ENCODE data around the gene FAM13A. TPM values are rescaled to one million over a fixed set of nuclear protein-coding genes. Genes with fewer than 3 reads are reported as not detected.

The FAM13A gene
- total and polyA plus RNA-seq, 9 of the 15 experiments (the other 6 are each of a cell fraction or from before 2014, with no cell fraction given), result 11.3 to 23.3 (median 14.7) TPM

DNA sequence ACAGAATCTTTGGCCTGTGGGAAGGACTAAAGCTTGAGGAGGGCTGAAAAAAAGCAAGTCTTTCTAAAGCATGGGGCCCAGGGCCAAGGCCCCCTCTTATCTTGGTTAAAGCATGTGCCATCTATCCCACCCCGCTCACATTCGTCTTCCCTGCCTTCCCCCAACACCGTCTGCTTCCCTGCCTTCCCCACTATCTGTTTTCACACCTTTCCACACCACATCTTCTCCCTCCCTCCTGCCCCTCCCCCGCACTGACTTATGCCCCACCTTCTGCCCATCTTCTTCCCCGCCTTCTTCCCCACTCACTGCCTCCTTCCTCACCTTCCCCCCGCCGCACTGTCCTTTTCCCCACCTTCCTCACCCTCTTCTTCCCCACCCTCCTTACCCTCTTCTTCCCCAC is 358.5 kb downstream of the FAM13A start:
- H3K36me3 ChIP-seq (ENCODE audit: control insufficient read depth, insufficient read depth, low read length), result no peaks in the 10 kb centered on the region
- H3K4me3 ChIP-seq, result no peak overlapping the region
- intact Hi-C loops (cut with micrococcal nuclease), result no loop called here
- no peaks in the 10 kb centered on the region for H3K9me1 ChIP-seq (ENCODE audit: control insufficient read depth, insufficient read depth, low read length)
- CTCF ChIA-PET (ENCODE audit: low intra/inter-chr PET ratio), result no interaction called here
- H3K9ac ChIP-seq (ENCODE audit: insufficient read depth in 1 of 2, low read depth in 2 of 2, low read length in 2 of 2), result no peak overlapping the region
- in situ Hi-C loops (cut with MboI), result no loop called here
- peak overlapping the region; percentile 50; the same call in 2 of the 3 replicates for H3K27ac ChIP-seq (ENCODE audit: extremely low read depth, low read depth, low read length)
- DNase-seq (ENCODE audit: extremely low read depth in 1 of 4, low spot score in 3 of 4) (peak; percentile 45 to 77 (median 54)), ATAC-seq (peak; percentile 36), FAIRE-seq (no peak)
- H3K4me2 ChIP-seq (ENCODE audit: insufficient read depth, low read length), result peak overlapping the region; percentile 68; the same call in 1 of the 2 replicates
- H2AFZ ChIP-seq (ENCODE audit: low read depth, low read length), result peak overlapping the region; percentile 62; the same call in 1 of the 2 replicates
- H3K27me3 ChIP-seq (ENCODE audit: control insufficient read depth in 2 of 2, insufficient read depth in 2 of 2, low read length in 2 of 2), result no peaks in the 10 kb centered on the region
- H3K9me3 ChIP-seq (replicated peaks; ENCODE audit: control insufficient read depth, insufficient read depth, low read depth, low read length), result no peaks in the 10 kb centered on the region
- H3K4me1 ChIP-seq (replicated peaks in 1 of 2; ENCODE audit: control insufficient read depth in 2 of 2, insufficient read depth in 2 of 2, low read length in 2 of 2), result peaks cover 8 to 14% of the 10 kb centered on the region in 2 experiments; a peak in 4 of 5 replicates
- POLR2A ChIA-PET, result no interaction called here
- H4K20me1 ChIP-seq (replicated peaks; ENCODE audit: control insufficient read depth, insufficient read depth, low read length), result no peaks in the 10 kb centered on the region
- H3K79me2 ChIP-seq (ENCODE audit: control insufficient read depth, insufficient read depth, low read length), result no peaks in the 10 kb centered on the region; the same call in 2 of the 3 replicates
- 0% methylated on average over 1 of the region's 7 CpGs for WGBS (ENCODE audit: insufficient coverage, low coverage, missing lambda C conversion rate)
- no TSS peak for BruUV-seq (replicated peaks)
- TF ChIP-seq, protein P1, sequence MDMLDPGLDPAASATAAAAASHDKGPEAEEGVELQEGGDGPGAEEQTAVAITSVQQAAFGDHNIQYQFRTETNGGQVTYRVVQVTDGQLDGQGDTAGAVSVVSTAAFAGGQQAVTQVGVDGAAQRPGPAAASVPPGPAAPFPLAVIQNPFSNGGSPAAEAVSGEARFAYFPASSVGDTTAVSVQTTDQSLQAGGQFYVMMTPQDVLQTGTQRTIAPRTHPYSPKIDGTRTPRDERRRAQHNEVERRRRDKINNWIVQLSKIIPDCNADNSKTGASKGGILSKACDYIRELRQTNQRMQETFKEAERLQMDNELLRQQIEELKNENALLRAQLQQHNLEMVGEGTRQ (CRISPR knock-in tag; IDR thresholded peaks at IDR 0.05), result no peak
- TF ChIP-seq, protein P2, sequence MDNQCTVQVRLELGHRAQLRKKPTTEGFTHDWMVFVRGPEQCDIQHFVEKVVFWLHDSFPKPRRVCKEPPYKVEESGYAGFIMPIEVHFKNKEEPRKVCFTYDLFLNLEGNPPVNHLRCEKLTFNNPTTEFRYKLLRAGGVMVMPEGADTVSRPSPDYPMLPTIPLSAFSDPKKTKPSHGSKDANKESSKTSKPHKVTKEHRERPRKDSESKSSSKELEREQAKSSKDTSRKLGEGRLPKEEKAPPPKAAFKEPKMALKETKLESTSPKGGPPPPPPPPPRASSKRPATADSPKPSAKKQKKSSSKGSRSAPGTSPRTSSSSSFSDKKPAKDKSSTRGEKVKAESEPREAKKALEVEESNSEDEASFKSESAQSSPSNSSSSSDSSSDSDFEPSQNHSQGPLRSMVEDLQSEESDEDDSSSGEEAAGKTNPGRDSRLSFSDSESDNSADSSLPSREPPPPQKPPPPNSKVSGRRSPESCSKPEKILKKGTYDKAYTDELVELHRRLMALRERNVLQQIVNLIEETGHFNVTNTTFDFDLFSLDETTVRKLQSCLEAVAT (IDR thresholded peaks at IDR 0.05), result no peak
- TF ChIP-seq HDAC1 (IDR thresholded peaks at IDR 0.05), result no peak
- TF ChIP-seq ZNF232 (CRISPR knock-in tag; IDR thresholded peaks at IDR 0.05), result no peak
- TF ChIP-seq, protein P3, sequence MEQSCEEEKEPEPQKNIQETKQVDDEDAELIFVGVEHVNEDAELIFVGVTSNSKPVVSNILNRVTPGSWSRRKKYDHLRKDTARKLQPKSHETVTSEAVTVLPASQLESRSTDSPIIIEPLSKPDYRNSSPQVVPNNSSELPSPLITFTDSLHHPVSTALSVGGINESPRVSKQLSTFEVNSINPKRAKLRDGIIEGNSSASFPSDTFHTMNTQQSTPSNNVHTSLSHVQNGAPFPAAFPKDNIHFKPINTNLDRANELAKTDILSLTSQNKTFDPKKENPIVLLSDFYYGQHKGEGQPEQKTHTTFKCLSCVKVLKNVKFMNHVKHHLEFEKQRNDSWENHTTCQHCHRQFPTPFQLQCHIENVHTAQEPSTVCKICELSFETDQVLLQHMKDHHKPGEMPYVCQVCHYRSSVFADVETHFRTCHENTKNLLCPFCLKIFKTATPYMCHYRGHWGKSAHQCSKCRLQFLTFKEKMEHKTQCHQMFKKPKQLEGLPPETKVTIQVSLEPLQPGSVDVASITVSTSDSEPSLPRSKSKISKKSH (CRISPR knock-in tag; IDR thresholded peaks at IDR 0.05), result no peak
- no peak for TF ChIP-seq RAD51 (IDR thresholded peaks at IDR 0.05; ENCODE audit: borderline replicate concordance, low read depth)
- TF ChIP-seq SAFB2 (IDR thresholded peaks at IDR 0.05; ENCODE audit: borderline replicate concordance, low read depth, low read length, severe bottlenecking), result no peak
- no peak for TF ChIP-seq MECOM (CRISPR knock-in tag; IDR thresholded peaks at IDR 0.05)
- TF ChIP-seq CEBPG (CRISPR knock-in tag; IDR thresholded peaks at IDR 0.05), result no peak
- TF ChIP-seq CEBPG (tag; conservative IDR thresholded peaks at IDR 0.05 in 1 of 2, IDR thresholded peaks at IDR 0.05 in 1 of 2), result no peak
- no peak for TF ChIP-seq ZZZ3 (IDR thresholded peaks at IDR 0.05)
- TF ChIP-seq CCAR2 (IDR thresholded peaks at IDR 0.05; ENCODE audit: low read depth, low read length), result no peak
- no peak for TF ChIP-seq PHB (CRISPR knock-in tag; IDR thresholded peaks at IDR 0.05)
- TF ChIP-seq CBFA2T3 (IDR thresholded peaks at IDR 0.05), result peak; percentile 85
- no peak for TF ChIP-seq NRF1 (conservative IDR thresholded peaks at IDR 0.05 in 1 of 2, IDR thresholded peaks at IDR 0.05 in 1 of 2)
- no peak for TF ChIP-seq ZNF586 (CRISPR knock-in tag; conservative IDR thresholded peaks at IDR 0.05)
- peak; percentile 68 for TF ChIP-seq ARID1B (IDR thresholded peaks at IDR 0.05)
- TF ChIP-seq BCL6 (CRISPR knock-in tag; IDR thresholded peaks at IDR 0.05), result no peak
- TF ChIP-seq TRIM24 (IDR thresholded peaks at IDR 0.05), result peak in 1 of 2 experiments; percentile 39; a peak in 2 of 4 replicates
- TF ChIP-seq, protein P4, sequence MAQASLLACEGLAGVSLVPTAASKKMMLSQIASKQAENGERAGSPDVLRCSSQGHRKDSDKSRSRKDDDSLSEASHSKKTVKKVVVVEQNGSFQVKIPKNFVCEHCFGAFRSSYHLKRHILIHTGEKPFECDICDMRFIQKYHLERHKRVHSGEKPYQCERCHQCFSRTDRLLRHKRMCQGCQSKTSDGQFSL (CRISPR knock-in tag; IDR thresholded peaks at IDR 0.05), result no peak
- TF ChIP-seq, protein P4 (tag; IDR thresholded peaks at IDR 0.05), result no peak
- TF ChIP-seq SRSF1 (IDR thresholded peaks at IDR 0.05; ENCODE audit: low read depth, low read length), result no peak

Data from K562 (cell line).